Activated naive CD8-positive, alpha-beta T cell treated with anti-CD3 and anti-CD28 coated beads, Interleukin-2, amount 50 U/mL, for 24 hours (primary cell): ENCODE results near the gene LRG1.

Source experiments
- ATAC-seq: fragments of 150-1000 bp; cut with Tn5 transposase; one replicate; pipeline ENCODE4 v1.10.0; 2021
- DNase-seq: peaks from one replicate; pipeline ENCODE4 v3.0.0; 2021
- H3K27ac Mint-ChIP-seq: one replicate; pipeline ENCODE4 v1.8.0; 2021; ENCODE audit warnings: mild to moderate bottlenecking, mixed read lengths
- H3K27me3 Mint-ChIP-seq: one replicate; pipeline ENCODE4 v1.8.0; 2021; ENCODE audit warnings: mixed read lengths
- H3K36me3 Mint-ChIP-seq: one replicate; pipeline ENCODE4 v1.8.0; 2021; ENCODE audit warnings: low read depth, mixed read lengths
- H3K4me1 Mint-ChIP-seq: one replicate; pipeline ENCODE4 v1.8.0; 2021; ENCODE audit warnings: mixed read lengths
- H3K4me3 Mint-ChIP-seq: one replicate; pipeline ENCODE4 v1.8.0; 2021; ENCODE audit warnings: mild to moderate bottlenecking, moderate library complexity, mixed read lengths
- H3K9me3 Mint-ChIP-seq: one replicate; pipeline ENCODE4 v1.8.0; 2021; ENCODE audit warnings: mixed read lengths

The LRG1 gene

DNA sequence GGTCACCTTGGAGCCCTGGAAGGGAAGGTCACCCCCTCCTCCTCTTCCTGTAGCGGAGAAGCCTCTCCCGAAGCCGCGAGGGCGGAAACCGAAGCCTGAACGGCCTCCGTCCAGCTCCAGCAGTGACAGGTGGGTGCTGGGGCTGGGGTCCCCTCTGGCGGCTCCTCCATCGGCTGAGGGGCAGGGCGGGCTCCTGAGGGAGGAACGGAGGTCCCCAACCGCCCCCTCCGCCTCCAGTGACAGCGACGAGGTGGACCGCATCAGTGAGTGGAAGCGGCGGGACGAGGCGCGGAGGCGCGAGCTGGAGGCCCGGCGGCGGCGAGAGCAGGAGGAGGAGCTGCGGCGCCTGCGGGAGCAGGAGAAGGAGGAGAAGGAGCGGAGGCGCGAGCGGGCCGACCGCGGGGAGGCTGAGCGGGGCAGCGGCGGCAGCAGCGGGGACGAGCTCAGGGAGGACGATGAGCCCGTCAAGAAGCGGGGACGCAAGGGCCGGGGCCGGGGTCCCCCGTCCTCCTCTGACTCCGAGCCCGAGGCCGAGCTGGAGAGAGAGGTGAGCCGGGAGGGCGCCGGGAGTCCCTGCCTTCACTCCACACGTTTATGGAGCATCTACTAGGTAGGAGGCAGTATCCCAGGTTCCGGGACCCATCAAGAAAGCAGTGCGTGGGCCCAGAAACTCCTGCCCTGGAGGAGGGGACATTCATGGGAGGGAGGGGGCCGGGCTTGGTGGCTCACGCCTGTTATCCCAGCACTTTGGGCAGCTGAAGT, 45.7 kb downstream of the LRG1 start:
- peaks cover 6% of the 10 kb centered on the region for H3K36me3 Mint-ChIP-seq

DNA sequence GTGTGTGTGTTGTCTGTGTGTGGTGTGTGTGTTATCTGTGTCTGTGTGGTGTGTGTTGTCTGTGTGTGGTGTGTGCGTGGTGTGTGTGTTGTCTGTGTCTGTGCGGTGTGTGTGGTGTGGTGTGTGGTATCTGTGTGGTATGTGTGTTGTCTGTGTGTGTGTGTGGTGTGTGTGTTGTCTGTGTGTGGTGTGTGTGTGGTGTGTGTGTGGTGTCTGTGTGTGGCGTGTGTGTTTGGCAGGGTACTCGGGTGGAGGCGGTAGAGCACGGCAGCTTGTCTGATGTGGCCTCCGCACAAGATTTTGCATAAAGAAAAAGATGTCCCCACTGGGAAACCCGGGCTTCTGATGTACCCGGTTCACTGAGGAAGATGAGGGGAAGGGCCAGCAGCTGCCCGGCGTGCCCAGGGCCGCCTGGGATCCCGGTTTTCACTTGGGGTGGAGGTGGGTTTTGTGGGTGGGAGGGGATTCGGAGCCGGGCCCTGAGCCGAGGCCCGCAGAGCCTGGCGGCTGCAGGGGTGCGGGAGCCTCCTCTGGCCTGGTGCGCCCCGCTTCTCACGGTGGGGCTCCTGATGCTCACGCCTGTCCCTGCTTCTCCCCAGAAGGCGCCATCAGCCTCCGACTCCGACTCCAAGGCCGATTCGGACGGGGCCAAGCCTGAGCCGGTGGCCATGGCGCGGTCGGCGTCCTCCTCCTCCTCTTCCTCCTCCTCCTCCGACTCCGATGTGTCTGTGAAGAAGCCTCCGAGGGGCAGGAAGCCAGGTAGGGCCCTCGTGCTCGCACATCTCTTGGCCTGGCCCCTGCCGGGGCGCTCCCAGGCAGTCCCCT, 46.5 kb downstream of the LRG1 start:
- no peaks in the 10 kb centered on the region for H3K27me3 Mint-ChIP-seq
- DNase-seq (no peak), ATAC-seq (no peak)
- peaks cover 6% of the 10 kb centered on the region for H3K36me3 Mint-ChIP-seq
- H3K4me3 Mint-ChIP-seq: no peak overlapping the region
- no peaks in the 10 kb centered on the region for H3K9me3 Mint-ChIP-seq
- H3K4me1 Mint-ChIP-seq: no peaks in the 10 kb centered on the region
- no peak overlapping the region for H3K27ac Mint-ChIP-seq

More for the DNA sequence above, 45.7 kb downstream of the LRG1 start:
- Mint-ChIP-seq H3K27ac (no peak overlapping the region), H3K4me1 (no peaks in the 10 kb centered on the region), H3K4me3 (no peak overlapping the region), H3K27me3 (no peaks in the 10 kb centered on the region), H3K9me3 (no peaks in the 10 kb centered on the region)
- no peak for ATAC-seq
- DNase-seq: no peak

DNA sequence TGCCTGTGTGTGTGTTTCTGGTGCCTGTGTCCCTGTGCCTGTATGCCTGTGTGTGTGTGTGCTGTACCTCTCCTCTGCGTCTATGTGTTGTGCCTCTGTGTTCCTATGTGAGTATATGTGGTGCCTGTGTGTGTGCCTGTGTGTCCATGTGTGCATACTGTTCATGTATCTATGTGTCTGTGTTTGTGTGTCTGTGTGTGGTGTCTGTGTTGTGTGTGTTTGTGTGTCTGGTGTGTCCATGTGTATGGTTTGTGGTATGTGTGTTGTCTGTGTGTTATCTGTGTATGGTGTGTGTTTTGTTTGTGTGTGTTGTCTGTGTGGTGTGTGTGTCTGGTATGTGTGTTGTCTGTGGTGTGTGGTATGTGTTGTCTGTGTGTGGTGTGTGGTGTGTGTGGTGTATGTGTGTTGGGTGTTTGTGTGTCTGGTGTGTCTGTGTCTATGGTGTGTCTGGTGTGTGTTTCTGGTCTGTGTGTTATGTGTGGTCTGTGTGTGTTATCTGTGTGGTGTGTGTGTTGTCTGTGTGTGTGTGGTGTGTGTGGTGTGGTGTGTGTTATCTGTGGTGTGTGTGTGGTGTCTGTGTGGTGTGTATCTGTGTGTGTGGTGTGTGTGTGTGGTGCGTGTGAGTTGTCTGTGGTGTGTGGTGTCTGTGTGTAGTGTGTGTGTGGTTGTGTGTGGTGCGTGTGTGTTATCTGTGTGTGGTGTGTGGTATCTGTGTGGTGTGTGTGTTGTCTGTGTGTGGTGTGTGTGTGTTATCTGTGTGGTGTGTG, 47.3 kb downstream of the LRG1 start:
- Mint-ChIP-seq H3K4me1 (no peaks in the 10 kb centered on the region), H3K27me3 (no peaks in the 10 kb centered on the region), H3K36me3 (peaks cover 6% of the 10 kb centered on the region), H3K4me3 (no peak overlapping the region), H3K27ac (no peak overlapping the region), H3K9me3 (no peaks in the 10 kb centered on the region)
- no peak for ATAC-seq
- DNase-seq: no peak

DNA sequence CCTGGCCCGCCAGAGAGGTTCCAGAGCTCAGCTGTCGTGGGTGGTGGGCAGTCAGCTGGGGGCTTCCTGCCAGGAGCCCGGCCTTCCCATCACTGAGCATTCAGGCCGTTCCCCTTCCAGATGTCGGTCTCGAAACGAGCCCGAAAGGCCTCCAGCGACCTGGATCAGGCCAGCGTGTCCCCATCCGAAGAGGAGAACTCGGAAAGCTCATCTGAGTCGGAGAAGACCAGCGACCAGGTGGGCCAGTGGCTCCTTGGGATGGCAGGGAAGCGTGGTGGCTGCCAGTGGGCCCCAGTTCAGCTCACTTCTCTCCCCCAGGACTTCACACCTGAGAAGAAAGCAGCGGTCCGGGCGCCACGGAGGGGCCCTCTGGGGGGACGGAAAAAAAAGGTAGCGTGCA, 48.4 kb downstream of the LRG1 start:
- H3K4me1 Mint-ChIP-seq: no peaks in the 10 kb centered on the region
- DNase-seq: no peak
- peaks cover 6% of the 10 kb centered on the region for H3K36me3 Mint-ChIP-seq
- H3K9me3 Mint-ChIP-seq: no peaks in the 10 kb centered on the region
- no peaks in the 10 kb centered on the region for H3K27me3 Mint-ChIP-seq
- no peak overlapping the region for H3K27ac Mint-ChIP-seq
- H3K4me3 Mint-ChIP-seq: no peak overlapping the region
- no peak for ATAC-seq

DNA sequence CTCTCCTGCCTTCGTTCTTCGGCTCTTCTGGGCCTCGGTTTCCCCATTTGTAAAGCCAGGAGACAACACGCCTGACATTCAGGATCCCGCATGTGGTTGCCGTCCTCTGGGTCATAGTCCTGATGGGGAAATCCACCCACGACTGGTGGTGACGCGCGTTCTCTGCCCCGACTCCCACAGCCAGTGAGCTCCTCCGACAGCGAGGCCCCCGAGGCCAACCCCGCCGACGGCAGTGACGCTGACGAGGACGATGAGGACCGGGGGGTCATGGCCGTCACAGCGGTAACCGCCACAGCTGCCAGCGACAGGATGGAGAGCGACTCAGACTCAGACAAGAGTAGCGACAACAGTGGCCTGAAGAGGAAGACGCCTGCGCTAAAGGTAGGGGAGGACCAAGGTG, 51.3 kb downstream of the LRG1 start:
- H3K4me1 Mint-ChIP-seq: no peaks in the 10 kb centered on the region
- H3K27ac Mint-ChIP-seq: no peak overlapping the region
- H3K27me3 Mint-ChIP-seq: no peaks in the 10 kb centered on the region
- no peak overlapping the region for H3K4me3 Mint-ChIP-seq
- H3K9me3 Mint-ChIP-seq: no peaks in the 10 kb centered on the region
- DNase-seq (no peak), ATAC-seq (no peak)
- peaks cover 9% of the 10 kb centered on the region for H3K36me3 Mint-ChIP-seq

DNA sequence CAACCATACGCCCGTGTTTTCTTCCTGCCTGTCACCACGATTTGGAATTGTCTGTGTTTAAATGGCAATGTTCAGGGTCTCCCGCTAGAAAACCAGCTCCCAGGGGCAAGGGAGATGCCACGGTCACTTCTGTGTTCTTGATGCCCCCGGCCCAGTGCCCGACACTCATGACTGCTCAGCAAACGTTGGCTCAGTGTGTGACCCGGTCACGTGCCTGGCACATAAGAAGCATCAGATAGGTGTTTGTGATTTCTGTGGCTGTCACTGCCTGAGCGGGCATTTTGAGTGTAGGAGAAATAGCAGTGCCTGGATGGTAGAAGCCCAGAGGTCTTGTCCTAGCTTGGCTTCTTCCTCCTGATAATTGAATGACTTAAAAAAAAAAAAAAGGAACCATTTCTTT, 52.3 kb downstream of the LRG1 start:
- Mint-ChIP-seq H3K9me3 (no peaks in the 10 kb centered on the region), H3K36me3 (peaks cover 10% of the 10 kb centered on the region), H3K4me3 (no peak overlapping the region), H3K27ac (no peak overlapping the region), H3K4me1 (no peaks in the 10 kb centered on the region), H3K27me3 (no peaks in the 10 kb centered on the region)
- ATAC-seq (no peak), DNase-seq (no peak)
